ENCODE results near the gene MYOM1. TPM values are rescaled to one million over a fixed set of nuclear protein-coding genes. Genes with fewer than 3 reads are reported as not detected.

MYOM1 gene
- total RNA-seq, 1 experiment from 2014 or later = 0.07 TPM

DNA sequence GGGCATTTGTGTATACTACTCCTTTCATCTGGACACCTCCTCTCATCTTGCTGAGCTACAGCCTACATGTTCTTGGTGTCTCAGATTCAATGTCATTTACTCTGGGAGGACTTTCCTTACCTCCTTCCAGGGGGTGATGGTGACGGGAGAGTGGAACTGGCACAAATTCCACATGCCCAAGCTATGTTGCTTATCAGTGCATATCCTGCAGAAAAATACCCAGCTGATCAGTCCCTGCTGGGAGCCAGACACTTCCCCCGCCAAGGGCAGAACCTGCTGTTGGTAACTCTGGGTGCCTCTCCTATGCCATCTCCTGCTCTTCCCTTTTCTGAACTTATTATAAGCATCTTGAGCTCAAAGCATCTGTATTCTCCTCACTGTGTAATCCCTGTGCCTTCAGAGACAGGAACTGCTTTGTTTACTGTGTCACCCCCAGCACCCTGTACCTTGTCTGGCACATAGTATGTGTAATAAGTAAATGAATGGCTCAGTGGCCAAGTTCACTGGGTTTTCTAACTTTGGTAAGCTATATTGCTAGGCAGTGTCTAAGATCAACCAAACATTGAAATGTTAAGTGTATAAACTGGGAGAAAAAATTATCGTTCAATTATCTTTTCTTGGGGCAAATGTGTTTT lies 119.2 kb downstream of the MYOM1 start:
- Histone ChIP-seq H3K4me1 (ENCODE audit: insufficient read depth, low read length) (peaks cover 20% of the 10 kb centered on the region), H3K27ac (ENCODE audit: low read length) (no peak overlapping the region), H3K4me2 (ENCODE audit: low read length) (no peak overlapping the region), H3K9me2 (replicated peaks; ENCODE audit: low read length) (no peaks in the 10 kb centered on the region), H4K20me1 (ENCODE audit: low read length) (no peaks in the 10 kb centered on the region), H3K27me3 (ENCODE audit: low read length) (no peaks in the 10 kb centered on the region), H3K4me3 (ENCODE audit: low read length) (no peak overlapping the region), H2AFZ (ENCODE audit: low read length) (no peak overlapping the region), H3K9ac (ENCODE audit: low read length) (no peak overlapping the region), H3K36me3 (ENCODE audit: low read depth, low read length) (no peaks in the 10 kb centered on the region), H3K9me3 (ENCODE audit: low read length) (no peaks in the 10 kb centered on the region), H3F3A (ENCODE audit: low read length, unreplicated experiment) (no peaks in the 10 kb centered on the region), H3K79me2 (ENCODE audit: low read length) (no peaks in the 10 kb centered on the region)
- TF ChIP-seq EZH2 (IDR thresholded peaks at IDR 0.05; ENCODE audit: low read length, unreplicated experiment) = no peak
- intact Hi-C loops (cut with micrococcal nuclease) = no loop called here
- no peak for DNase-seq
- no peak for ATAC-seq
- BruUV-seq (replicated peaks) = no TSS peak
- POLR2A ChIA-PET (ENCODE audit: unreplicated experiment) = no interaction called here
- CTCF ChIA-PET = no interaction called here

DNA sequence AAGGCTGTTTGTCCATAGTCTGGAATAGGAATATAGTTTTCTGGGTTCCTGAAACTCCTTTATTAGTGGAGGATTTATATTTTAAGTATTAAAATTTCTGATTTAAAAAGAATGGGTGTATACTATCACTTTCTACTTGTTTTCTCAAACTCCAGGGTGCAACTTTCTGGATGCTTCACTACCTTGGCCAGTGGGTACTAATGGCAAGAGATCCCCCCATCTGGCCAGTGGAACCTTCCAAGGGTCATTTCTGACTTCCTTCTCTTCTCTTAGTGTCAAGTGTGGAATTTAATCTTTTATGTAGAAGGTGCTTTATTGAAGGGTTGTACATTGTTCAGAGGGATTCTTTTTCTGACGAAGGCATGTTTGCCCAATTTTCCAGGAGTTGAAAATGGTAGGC lies 120.4 kb downstream of the MYOM1 start:
- Histone ChIP-seq H2AFZ (ENCODE audit: low read length) (no peak overlapping the region), H3F3A (ENCODE audit: low read length, unreplicated experiment) (no peaks in the 10 kb centered on the region), H4K20me1 (ENCODE audit: low read length) (no peaks in the 10 kb centered on the region), H3K27me3 (ENCODE audit: low read length) (no peaks in the 10 kb centered on the region), H3K4me3 (ENCODE audit: low read length) (no peak overlapping the region), H3K9me2 (replicated peaks; ENCODE audit: low read length) (no peaks in the 10 kb centered on the region), H3K27ac (ENCODE audit: low read length) (no peak overlapping the region), H3K4me2 (ENCODE audit: low read length) (no peak overlapping the region), H3K79me2 (ENCODE audit: low read length) (no peaks in the 10 kb centered on the region), H3K9me3 (ENCODE audit: low read length) (no peaks in the 10 kb centered on the region), H3K9ac (ENCODE audit: low read length) (no peak overlapping the region), H3K4me1 (ENCODE audit: insufficient read depth, low read length) (peaks cover 9% of the 10 kb centered on the region), H3K36me3 (ENCODE audit: low read depth, low read length) (no peaks in the 10 kb centered on the region)
- no peak for ATAC-seq
- intact Hi-C loops (cut with micrococcal nuclease) = no loop called here
- no TSS peak for BruUV-seq (replicated peaks)
- no peak for TF ChIP-seq CTCF (conservative IDR thresholded peaks at IDR 0.05; ENCODE audit: low read depth, low read length)
- TF ChIP-seq EZH2 (IDR thresholded peaks at IDR 0.05; ENCODE audit: low read length, unreplicated experiment) = no peak
- TF ChIP-seq EZH2phosphoT487 (IDR thresholded peaks at IDR 0.05; ENCODE audit: borderline replicate concordance, low read length) = no peak
- ChIA-PET POLR2A (ENCODE audit: unreplicated experiment) (no interaction called here), CTCF (no interaction called here)
- no peak for DNase-seq

DNA sequence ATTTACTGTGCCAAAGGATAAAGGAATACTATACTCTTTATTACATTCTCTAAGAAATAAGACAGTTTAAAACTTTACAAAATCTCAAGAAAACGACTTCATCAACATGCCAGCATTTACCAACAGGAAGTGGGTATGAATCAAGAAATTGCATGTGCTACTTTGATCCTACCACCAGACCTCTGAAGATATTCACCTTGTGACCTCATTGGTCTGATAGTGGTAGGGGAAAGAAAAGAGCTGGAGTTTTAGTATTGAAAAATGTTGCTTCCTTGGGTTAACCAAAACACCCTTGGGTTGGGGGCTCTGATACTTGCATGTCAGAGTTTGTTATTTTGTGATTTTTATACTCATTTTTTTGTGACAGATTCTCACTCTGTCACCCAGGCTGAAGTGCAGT lies 122.7 kb downstream of the MYOM1 start:
- no peaks in the 10 kb centered on the region for H3K36me3 ChIP-seq (ENCODE audit: low read depth, low read length)
- DNase-seq = no peak
- POLR2A ChIA-PET (ENCODE audit: unreplicated experiment) = no interaction called here

More for the DNA sequence above, 122.7 kb downstream of the MYOM1 start:
- no peak overlapping the region for H2AFZ ChIP-seq (ENCODE audit: low read length)
- no peaks in the 10 kb centered on the region for H3K79me2 ChIP-seq (ENCODE audit: low read length)
- CTCF ChIA-PET = no interaction called here
- H3K4me3 ChIP-seq (ENCODE audit: low read length) = no peak overlapping the region
- H3K9ac ChIP-seq (ENCODE audit: low read length) = no peak overlapping the region
- H3F3A ChIP-seq (ENCODE audit: low read length, unreplicated experiment) = no peaks in the 10 kb centered on the region
- H3K27me3 ChIP-seq (ENCODE audit: low read length) = no peaks in the 10 kb centered on the region
- BruUV-seq (replicated peaks) = no TSS peak
- no peak for TF ChIP-seq EZH2phosphoT487 (IDR thresholded peaks at IDR 0.05; ENCODE audit: borderline replicate concordance, low read length)
- TF ChIP-seq EZH2 (IDR thresholded peaks at IDR 0.05; ENCODE audit: low read length, unreplicated experiment) = no peak
- TF ChIP-seq CTCF (conservative IDR thresholded peaks at IDR 0.05; ENCODE audit: low read depth, low read length) = no peak
- H3K27ac ChIP-seq (ENCODE audit: low read length) = no peak overlapping the region
- no peaks in the 10 kb centered on the region for H3K9me2 ChIP-seq (replicated peaks; ENCODE audit: low read length)
- no peaks in the 10 kb centered on the region for H3K9me3 ChIP-seq (ENCODE audit: low read length)
- no peaks in the 10 kb centered on the region for H4K20me1 ChIP-seq (ENCODE audit: low read length)
- intact Hi-C loops (cut with micrococcal nuclease) = no loop called here
- ATAC-seq = no peak
- peaks cover 17% of the 10 kb centered on the region for H3K4me1 ChIP-seq (ENCODE audit: insufficient read depth, low read length)
- no peak overlapping the region for H3K4me2 ChIP-seq (ENCODE audit: low read length)
